ENCODE results near the gene OR4A47. TPM values are rescaled to one million over a fixed set of nuclear protein-coding genes. Genes with fewer than 3 reads are reported as not detected.
"Not testable (repeated sequence)": the region's sequence is repeated elsewhere in the genome, so short reads cannot be mapped to it uniquely, and the experiment has no call there.

Gene OR4A47, protein sequence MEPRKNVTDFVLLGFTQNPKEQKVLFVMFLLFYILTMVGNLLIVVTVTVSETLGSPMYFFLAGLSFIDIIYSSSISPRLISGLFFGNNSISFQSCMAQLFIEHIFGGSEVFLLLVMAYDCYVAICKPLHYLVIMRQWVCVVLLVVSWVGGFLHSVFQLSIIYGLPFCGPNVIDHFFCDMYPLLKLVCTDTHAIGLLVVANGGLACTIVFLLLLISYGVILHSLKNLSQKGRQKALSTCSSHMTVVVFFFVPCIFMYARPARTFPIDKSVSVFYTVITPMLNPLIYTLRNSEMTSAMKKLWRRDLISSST
- polyA plus RNA-seq (ENCODE audit: low read depth in 6 of 6) = not detected

DNA sequence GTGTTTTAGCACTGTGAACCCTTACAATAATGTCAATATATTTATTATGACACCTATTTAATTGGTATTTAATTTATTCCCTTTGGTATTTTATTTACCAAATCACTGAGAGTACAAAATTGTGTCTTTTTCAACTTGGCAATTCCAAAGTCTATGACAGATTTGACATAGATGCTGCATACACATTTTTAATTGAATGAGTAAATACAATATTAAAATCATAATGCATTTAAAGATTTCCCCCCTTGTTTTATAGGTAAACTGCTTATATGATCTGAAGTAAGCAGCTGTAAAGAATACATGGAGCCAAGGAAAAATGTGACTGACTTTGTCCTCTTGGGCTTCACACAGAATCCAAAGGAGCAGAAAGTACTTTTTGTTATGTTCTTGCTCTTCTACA lies at the start of gene OR4A47:
Gene OR4A47 (plus strand): TSS at position 301 of the 400 bp plus-strand sequence. CDS start 0 bp downstream, at position 301.
- H3K27ac Mint-ChIP-seq; H3K36me3 Mint-ChIP-seq; DNase-seq; ATAC-seq (ENCODE audit: low read depth in 2 of 2); H3K4me3 Mint-ChIP-seq; H3K4me1 Mint-ChIP-seq; H3K27me3 Mint-ChIP-seq; H3K9me3 Mint-ChIP-seq: not testable (repeated sequence)

DNA sequence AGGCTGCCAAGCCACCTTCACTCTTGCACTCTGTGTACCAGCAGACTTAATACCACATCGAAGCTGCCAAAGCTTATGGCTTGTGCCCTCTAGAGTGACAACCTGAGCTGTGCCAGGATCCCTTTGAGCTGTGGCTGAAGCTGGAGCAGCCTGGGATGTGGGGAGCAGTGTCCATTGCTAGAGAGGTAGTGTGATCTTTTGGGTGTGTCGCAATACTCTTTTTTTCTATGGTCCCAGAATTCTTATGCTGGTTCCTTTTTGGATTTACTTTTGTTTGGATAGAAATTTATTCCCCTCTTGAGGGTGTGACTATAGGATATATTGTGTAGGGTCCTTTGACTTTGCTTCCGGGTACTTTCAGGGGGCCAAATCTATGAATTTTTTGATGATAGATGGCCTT lies 32.7 kb upstream of the OR4A47 start:
- not testable (repeated sequence) for H3K4me3 Mint-ChIP-seq

DNA sequence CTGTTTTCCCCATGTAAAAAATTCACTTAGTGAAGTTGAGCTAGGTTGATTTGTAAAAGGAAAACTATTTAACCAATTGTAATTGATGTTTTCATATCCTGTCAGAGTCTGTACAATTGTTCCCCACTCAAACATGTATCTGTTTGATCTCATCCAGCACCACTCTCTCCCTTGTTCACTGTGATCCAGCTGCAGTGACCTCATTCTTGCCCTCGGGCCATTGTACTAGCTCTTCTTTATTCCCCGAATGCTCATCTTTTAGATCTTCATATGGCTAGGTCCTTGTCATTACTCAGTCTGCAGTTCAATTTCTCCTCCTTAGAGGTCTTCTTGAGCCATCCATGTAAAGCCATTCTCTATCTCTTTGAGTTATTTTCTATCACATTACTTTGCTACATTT lies 14.6 kb upstream of the OR4A47 start:
- H3K9me3 Mint-ChIP-seq = peaks cover 10 to 39% (median 17%) of the 10 kb centered on the region in 7 donors
- H3K36me3 Mint-ChIP-seq; ATAC-seq (ENCODE audit: low read depth in 2 of 2); H3K4me1 Mint-ChIP-seq; H3K27me3 Mint-ChIP-seq; H3K27ac Mint-ChIP-seq; H3K4me3 Mint-ChIP-seq; DNase-seq: not testable (repeated sequence)

More for the DNA sequence above, 32.7 kb upstream of the OR4A47 start:
- not testable (repeated sequence) for ATAC-seq (ENCODE audit: low read depth in 2 of 2); H3K27me3 Mint-ChIP-seq; H3K4me1 Mint-ChIP-seq; DNase-seq; H3K27ac Mint-ChIP-seq; H3K36me3 Mint-ChIP-seq
- peaks cover 5 to 53% (median 26%) of the 10 kb centered on the region in 7 donors for H3K9me3 Mint-ChIP-seq

DNA sequence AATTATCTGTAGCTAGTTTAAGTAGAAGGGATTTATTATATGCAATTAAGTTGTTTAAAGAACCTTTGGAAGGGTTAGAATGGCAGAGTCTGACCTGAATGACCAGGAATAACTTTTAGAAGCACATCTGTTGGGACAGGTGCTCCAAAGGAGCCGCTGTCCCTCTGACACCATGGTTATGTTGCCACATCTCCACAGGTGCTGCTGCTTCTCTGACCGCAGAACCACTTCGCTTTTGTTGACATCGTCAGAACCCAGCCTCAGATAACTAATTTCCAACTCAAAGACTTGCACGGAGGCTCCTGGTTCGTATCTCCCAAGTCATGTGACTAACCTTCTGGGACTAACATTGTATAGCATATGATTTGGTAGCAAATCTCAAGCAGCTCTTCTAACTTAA lies 13.9 kb upstream of the OR4A47 start:
- H3K36me3 Mint-ChIP-seq; H3K4me3 Mint-ChIP-seq; H3K27me3 Mint-ChIP-seq; H3K27ac Mint-ChIP-seq; H3K4me1 Mint-ChIP-seq; ATAC-seq (ENCODE audit: low read depth in 2 of 2); DNase-seq: not testable (repeated sequence)
- peaks cover 7 to 31% (median 16%) of the 10 kb centered on the region in 7 donors for H3K9me3 Mint-ChIP-seq

DNA sequence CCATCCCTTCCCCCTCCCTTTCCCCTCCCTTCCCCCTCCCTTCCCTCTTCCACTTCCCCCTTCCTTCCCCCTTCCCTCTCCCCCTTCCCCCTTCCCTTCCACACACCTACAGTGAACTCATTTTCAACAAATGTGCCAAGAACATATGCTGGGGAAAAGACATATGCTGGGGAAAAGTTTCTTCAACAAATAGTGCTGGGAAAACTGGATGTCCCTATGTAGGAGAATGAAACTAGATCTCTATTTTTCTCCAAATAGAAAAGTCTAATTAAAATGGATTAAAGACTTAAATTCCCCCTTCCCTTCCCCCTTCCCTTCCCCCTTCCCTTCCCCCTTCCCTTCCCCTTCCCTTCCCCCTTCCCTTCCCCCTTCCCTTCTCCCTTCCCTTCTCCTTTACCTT lies 17.6 kb downstream of the OR4A47 start:
- DNase-seq; H3K4me3 Mint-ChIP-seq; H3K27me3 Mint-ChIP-seq; H3K27ac Mint-ChIP-seq; H3K36me3 Mint-ChIP-seq; H3K4me1 Mint-ChIP-seq; ATAC-seq (ENCODE audit: low read depth in 2 of 2): not testable (repeated sequence)
- peaks cover 0 to 19% (median 8%) of the 10 kb centered on the region in 7 donors for H3K9me3 Mint-ChIP-seq

DNA sequence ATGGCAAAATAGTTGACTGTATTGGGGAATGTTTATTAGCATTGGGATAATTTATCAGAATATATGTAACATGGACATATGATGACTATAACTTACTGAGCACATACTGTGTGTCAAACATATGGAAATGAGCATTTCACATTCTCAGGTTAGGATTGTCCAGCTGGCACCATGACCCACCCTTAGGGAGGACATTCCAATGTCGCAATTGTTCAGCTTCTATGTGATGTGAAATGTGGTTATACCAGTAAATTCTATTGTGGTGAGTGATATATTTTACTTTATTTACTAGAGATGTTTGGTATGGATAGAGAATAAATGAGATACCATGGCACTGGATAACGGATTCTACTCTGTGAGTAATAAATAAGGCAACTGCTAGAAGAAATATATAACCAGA lies 50.4 kb downstream of the OR4A47 start:
- Mint-ChIP-seq H3K27me3 (no peaks in the 10 kb centered on the region), H3K9me3 (peaks cover 0 to 13% (median 8%) of the 10 kb centered on the region in 7 donors), H3K4me3 (no peak overlapping the region), H3K27ac (no peak overlapping the region), H3K4me1 (no peaks in the 10 kb centered on the region), H3K36me3 (no peaks in the 10 kb centered on the region)
- DNase-seq (no peak), ATAC-seq (ENCODE audit: low read depth in 2 of 2) (no peak)

Other genes starting within 250 kb of the OR4A47 start
- not detected for gene OR4X2, start 243.7 kb upstream of the OR4A47 start, polyA plus RNA-seq (ENCODE audit: low read depth in 6 of 6)
- not detected for gene OR4X1, start 224.9 kb upstream of the OR4A47 start, polyA plus RNA-seq (ENCODE audit: low read depth in 6 of 6)
- not detected for gene OR4S1, start 182.6 kb upstream of the OR4A47 start, polyA plus RNA-seq (ENCODE audit: low read depth in 6 of 6)
- gene OR4C3, start 163.9 kb upstream of the OR4A47 start, polyA plus RNA-seq (ENCODE audit: low read depth in 6 of 6) = not detected
- not detected for gene OR4C5, start 122.3 kb upstream of the OR4A47 start, polyA plus RNA-seq (ENCODE audit: low read depth in 6 of 6)